ENCODE measurements around the gene NRG2. TPM values are rescaled to one million over a fixed set of nuclear protein-coding genes. Genes with fewer than 3 reads are reported as not detected.

Gene NRG2
- total RNA-seq, 1 donor from 2014 or later: 0.20 TPM

GRCh38 chr5:140041099-140041491, 2.0 kb downstream of the NRG2 start:
- DNase-seq (ENCODE audit: low read depth in 2 of 2): peak in 1 of 2 donors; percentile 36

GRCh38 chr5:140040358-140040757, 2.7 kb downstream of the NRG2 start:
- DNase-seq (ENCODE audit: low read depth in 2 of 2): no peak

DNA sequence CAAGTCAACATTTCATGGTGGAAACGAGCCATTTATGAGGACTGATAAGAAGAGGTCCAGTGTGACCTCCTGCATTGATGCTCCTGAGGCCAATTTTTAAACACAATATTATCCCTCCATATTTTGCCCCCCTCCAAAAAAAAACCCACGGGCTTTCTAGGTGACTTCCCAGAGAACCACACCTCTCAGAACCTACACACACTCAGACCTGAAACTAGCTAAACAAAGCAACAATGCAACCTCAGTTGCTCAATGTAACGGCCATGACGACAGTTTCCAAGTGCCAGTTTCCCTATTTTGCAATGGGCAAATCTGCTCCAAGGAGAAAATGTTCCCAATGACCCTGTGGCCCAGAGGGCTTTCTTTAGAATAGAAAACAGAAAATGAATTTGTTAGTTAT, 3.5 kb downstream of the NRG2 start:
- peak in 1 of 2 donors; percentile 16 for DNase-seq (ENCODE audit: low read depth in 2 of 2)

DNA sequence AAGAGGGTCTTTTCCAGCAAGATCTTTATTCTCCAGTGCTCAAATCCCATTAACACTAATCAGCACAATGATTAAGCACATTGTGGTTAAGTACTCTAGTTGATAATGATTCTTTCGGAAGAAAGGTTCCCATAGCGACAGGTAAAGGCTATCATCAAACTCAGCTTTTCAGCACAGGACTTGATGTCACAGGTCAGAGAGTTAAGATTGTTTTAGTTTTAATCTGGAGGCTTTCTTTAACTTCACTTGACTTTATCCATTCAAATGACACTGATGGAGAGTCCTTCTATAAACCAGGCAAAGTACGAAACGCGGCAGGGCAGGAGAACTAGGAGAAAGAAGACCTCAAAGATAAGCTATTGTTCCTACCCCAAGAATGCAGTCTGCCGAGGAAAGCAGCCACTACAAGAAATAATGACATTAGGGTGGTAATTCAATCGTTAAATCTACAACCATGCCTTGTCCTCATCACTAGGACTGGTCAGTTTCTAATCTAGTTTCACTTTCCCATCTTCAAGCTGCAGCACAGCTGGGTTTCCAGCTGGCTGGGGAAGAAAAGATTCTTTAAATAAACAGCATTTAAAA, 4.6 kb downstream of the NRG2 start:
- DNase-seq (ENCODE audit: low read depth in 2 of 2): peak; percentile 34 to 54

GRCh38 chr5:140037012-140037411, 6.1 kb downstream of the NRG2 start:
- DNase-seq (ENCODE audit: low read depth in 2 of 2): no peak

- peak in 1 of 2 donors; percentile 62 for DNase-seq (ENCODE audit: low read depth in 2 of 2)
These were observed 7.2 kb downstream of the NRG2 start for GRCh38 chr5:140035881-140036280.

- DNase-seq (ENCODE audit: low read depth in 2 of 2): no peak
These were observed 9.9 kb downstream of the NRG2 start for GRCh38 chr5:140033037-140033760.

GRCh38 chr5:140032296-140032695, 10.8 kb downstream of the NRG2 start:
- DNase-seq (ENCODE audit: low read depth in 2 of 2): no peak

DNA sequence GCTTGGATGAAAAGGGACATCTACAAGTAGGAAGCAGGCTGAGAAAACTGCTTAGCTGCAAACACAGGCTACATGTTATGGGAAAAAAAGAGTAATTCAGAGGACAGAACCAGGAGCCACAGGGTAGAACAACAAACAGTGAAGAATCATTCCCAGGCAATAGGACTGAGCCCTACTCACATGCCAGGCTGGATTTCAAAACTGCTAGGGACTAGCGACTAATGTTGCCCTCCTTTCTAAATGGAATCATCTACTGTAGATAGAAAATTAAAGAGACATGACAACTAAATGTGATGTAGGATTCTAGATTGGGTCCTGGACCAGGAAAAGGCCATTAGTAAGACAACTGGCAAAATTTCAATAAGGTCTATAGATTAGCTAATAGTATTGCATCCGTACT, 15.3 kb downstream of the NRG2 start:
- no peak for DNase-seq (ENCODE audit: low read depth in 2 of 2)

DNA sequence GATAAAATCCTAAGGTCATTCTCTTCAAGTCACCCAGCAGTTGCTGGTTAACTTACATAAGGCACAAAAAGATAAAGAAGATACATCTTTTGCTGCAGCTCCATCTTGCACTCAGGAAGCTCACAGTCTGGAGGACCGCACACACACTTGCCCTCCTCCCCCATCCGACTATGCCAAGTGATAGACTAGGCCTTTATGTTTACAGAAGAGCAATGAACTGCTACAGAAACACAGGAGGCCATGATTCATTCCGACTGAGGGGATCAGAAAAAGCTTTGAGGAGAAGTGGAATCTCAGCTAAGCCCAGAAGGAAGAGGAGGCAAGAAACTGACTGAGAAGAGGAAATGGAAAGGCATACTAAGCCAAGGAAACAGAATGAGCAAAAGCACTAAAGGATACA, 17.4 kb downstream of the NRG2 start:
- DNase-seq (ENCODE audit: low read depth in 2 of 2): no peak

DNA sequence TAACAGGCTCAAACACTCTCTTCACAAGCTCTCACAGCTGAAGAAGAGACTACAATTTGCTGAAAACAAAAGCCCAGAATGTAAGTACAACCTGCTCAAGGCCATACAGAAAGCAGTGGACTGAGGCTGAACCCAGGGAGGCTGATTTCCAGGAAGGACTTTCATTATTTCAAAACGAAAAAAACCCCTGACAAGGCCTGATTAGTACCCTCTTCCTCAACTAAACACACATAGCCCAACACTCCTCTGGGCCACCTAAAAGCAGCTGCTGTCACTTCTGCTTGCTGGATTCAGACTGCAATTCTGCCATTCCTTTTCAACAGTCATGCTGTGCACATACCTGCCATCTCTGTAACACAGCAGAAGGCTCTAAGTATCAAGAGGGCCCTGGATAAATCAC, 18.2 kb downstream of the NRG2 start:
- no peak for DNase-seq (ENCODE audit: low read depth in 2 of 2)

DNA sequence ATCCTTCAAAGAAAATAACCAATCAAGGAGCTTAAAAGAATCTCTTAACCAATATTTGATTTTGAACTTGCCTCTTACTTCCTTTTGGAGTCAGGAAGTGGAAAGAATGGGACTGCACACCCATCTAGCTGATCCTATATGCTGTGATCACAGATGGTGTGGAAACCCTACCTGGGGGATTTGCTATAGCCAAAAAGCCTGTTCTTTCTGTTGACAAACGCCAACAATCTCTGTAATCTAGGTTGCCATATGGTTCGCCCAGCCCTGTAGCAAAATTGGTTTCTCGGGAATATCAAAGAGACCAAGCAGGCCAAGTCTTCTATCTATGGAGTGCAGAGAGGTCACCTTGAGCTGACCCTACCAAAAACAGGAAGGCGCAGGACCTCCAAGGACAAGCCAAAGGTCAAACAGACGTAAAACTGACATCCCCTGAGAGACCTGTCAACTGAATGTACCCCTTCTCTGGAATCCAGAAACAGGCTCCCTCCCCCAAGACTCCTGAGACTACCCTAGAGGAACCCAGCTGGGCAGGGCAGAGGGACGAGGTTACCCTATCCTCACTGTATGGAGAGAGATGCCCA, 19.4 kb downstream of the NRG2 start:
- DNase-seq (ENCODE audit: low read depth in 2 of 2): no peak

DNA sequence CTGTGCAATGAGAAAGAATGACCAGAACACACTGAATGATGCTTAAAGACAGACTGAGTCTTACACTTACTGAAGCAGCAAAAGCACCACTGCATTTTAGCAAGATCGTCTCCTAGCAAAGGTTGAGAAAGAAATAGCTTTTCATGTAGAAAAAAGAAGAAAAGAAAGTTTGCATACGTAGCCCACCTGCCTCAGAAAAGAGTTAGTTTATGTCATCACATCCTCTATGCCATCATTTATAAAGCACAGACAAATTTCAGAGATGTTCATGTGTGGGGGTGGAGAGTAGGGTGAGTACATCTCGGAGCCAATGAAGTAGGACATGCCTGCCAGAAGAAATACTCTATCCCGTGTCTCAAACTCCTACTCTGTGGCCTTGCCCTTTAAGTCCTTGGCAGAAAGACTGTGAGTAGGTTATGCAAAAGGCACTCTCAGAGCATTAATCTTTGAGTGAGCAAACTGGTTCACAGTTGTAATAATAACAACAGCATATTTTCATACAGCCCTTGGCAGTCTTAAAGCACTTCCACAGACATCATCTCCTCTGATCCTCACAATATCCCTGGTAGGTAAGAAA, 22.4 kb downstream of the NRG2 start:
- DNase-seq (ENCODE audit: low read depth in 2 of 2): no peak

GRCh38 chr5:140018920-140019644, 24.0 kb downstream of the NRG2 start:
- DNase-seq (ENCODE audit: low read depth in 2 of 2): no peak

DNA sequence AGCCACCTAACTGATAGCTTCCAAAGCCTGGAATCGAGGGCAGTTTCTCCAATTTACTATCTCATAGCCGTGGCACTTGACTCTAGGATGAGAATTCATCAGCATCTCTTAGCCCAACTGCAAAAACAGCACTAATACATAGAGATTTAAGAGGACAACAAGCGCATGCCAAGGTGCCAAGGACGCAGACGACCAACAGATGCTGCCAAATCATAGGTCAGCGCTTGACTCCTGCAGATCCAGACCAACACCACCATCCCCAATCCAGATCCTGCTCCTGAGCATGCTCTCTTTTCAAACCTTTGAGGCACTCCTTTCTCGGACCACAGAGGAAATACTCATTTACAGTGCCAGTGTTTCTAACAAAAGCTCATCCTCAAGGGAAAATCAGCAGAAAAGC, 24.6 kb downstream of the NRG2 start:
- DNase-seq (ENCODE audit: low read depth in 2 of 2): no peak

GRCh38 chr5:140018096-140018481, 25.0 kb downstream of the NRG2 start:
- DNase-seq (ENCODE audit: low read depth in 2 of 2): no peak

DNA sequence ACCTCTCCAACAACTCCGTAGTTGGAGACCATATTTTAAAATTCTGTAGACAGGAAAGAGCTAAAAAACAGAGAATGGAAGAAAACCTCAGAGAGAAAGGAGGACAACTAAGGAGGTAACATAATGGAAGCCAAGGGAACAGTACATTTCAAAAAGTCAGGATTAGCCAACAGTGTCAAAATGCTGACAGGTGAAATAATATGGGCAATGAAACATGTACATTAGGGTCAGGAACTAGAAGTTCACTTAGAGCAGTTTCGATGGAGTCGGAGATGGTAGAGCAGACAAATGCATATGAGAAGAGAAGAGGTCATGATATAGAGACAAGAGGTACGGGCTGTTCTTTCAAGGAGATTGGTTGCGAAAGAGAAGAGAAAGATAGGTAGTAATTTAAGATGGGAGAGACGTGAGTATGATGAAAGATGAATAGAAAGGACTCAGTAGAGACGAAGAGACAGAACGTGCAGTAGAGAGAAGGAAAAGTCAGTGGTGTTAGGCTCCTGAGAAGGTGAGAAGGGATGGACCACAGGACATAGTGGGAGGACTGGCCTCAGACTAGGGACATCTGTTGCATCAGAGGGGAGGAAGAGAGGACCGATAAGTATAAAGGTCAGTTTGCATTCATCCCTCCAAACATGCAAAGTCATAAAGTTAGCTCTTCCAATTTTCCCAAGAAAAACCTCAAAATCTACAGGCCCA, 25.6 kb downstream of the NRG2 start:
- no peak for DNase-seq (ENCODE audit: low read depth in 2 of 2)

DNA sequence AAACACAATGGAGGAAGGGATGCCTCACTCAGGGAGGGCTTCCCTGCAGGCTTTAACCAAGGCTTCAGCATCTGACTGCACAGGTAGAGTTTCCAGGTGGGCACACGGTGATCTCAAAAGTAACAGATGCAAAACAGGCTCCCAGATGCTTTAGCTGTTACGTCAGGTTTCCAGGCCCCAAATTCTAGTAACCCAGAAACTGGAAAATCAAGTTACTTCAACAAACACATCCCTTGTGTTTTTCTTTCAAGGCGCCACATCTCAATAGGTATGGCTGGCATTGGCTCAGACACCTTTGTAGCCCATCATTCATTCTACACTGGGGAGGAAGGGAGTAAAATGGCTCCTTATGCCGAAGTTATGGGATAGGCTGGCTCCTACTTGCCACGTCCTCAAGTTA, 27.4 kb downstream of the NRG2 start:
- DNase-seq (ENCODE audit: low read depth in 2 of 2): no peak

DNA sequence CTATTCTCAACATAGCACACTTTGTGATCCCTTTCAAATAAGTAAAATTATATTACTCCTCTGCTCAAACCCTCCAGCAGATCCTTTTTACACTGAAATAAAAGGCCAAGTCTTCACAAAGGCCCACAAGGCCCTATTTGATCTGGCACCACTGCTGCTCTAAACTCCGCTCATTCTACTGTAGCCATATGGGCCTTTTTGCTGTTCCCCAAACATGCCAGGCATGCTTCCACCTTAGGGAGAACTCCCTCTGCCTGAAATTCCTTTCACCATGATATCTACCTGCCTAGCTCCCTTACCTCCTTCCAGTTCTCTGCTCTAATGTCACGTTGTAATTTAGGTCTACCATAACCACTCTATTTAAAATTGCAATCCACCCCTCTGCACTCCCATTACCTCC, 28.3 kb downstream of the NRG2 start:
- no peak for DNase-seq (ENCODE audit: low read depth in 2 of 2)

GRCh38 chr5:140013536-140013935, 29.6 kb downstream of the NRG2 start:
- no peak for DNase-seq (ENCODE audit: low read depth in 2 of 2)

- no peak for DNase-seq (ENCODE audit: low read depth in 2 of 2)
These were observed 30.7 kb downstream of the NRG2 start for GRCh38 chr5:140012443-140012842.

Data from lung microvascular endothelial cell (primary cell).